Activated CD8-positive, alpha-beta memory T cell treated with anti-CD3 and anti-CD28 coated beads, Interleukin-2, amount 50 U/mL, for 4 hours (primary cell): ENCODE results near the gene ARID1B.
A peak's percentile ranks its signal among the peaks of the same experiment; 100 is the strongest.

Experiments used
- DNase-seq: peaks from one replicate; pipeline ENCODE4 v3.0.0-alpha.2; 2020

ARID1B gene

DNA sequence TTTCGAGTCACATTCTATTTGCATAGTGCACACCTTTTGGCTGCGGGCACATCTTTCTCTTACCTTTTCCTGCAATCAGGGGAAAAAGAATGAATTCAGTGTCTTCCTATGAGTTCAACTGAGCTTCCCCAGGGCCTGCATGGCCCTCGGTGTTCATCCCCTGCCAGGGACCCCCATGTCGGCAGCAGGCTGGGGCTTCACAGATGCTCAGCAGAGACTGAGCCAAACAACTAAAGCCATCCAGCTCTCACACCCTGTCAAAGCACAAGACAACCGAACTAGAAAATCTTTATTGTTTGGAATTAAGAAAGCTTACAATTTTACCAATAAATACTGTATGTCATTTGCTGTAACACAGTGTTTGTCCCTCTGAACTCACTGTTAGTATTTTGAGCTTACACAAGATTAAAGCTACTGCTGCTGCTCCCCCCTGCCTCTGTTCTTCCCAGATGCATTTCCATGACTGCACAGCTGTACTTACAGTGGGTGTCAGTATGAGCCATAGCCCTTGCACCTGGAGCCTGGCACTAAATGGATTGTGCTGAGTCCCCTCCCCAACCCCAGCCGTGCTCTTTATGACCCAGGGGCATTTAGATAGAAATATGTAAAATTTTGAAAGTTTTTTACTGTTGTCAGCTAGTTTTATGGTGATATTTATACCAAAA, 340.4 kb downstream of the ARID1B start:
- no peak for DNase-seq

DNA sequence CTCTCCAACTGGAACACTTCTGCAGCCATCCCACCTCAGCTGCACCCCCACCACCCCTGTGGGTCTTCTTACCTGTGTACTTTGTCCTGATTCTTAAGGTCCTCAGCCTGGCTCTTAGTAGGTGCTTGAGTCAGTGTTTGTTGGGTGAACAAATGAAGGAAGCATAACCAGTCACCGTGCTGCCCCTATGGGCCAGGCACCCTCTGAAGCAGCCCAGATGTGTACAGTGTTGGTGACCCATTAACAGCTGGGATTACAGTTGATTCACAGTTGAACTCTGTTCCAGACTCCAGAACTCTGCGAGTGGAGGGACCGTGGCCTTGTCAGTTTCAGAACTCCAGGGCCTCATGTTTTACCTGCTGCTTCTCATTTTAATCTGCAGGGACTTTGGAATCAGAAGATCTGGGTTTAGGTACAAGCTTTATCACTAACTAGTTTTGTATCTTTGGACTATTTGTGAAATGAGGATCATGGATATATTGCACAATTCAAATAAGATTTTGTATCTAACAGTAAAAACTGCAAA, 342.4 kb downstream of the ARID1B start:
- no peak for DNase-seq

DNA sequence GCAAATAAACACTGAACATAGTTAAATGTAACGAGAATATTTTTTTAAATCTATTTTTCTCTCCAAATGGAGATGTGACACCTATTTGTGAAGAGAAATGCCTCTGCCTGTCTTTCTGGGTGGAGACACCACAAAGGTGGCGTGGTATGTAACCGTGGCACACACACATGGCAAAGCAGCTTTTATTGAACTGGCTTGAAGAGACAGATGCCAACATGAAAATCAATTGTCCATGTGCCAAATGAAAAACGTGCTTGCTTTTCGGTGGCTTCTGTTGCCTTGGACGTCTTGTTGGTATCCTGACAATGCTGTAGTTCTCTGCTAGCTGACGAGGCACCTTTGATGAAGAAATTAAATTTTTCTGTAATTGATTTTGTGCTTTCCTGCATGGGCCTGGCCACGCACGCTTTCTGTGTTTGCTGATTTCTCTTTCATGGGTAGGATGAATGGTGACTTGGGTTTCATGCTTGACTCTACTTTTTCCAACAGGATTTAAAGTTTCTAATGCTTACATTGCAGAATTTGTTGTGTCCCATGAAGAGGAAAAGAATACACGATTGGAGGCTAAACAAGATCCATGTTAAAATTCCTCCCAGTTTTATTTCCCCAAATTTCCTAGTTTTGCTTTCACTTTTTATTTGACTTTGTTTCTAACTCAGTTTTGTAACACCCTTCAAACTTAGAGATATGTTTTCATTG, 343.5 kb downstream of the ARID1B start:
- no peak for DNase-seq

DNA sequence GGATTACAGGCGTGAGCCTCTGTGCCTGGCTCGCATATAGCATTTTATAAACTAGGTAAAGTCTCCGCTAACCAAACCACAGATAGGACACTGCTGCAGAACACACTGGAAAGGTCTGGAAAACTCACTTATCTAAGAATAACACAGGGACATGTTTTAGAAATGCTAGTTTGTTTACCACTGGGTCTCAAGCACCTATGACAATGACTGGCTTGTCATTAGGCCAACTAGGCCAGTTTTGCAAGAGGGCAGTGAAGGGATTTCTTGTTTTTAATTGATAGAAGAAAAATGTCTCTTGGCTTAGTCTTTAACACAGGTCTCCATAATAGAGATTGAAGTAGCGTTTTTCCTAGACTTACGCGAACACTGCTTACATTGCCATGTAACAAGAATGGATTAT, 344.7 kb downstream of the ARID1B start:
- no peak for DNase-seq

- DNase-seq: no peak
Observed at GRCh38 chr6:157123234-157123633, 346.1 kb downstream of the ARID1B start.

GRCh38 chr6:157124485-157125254, 347.5 kb downstream of the ARID1B start:
- no peak for DNase-seq

GRCh38 chr6:157125531-157125930, 348.4 kb downstream of the ARID1B start:
- no peak for DNase-seq

DNA sequence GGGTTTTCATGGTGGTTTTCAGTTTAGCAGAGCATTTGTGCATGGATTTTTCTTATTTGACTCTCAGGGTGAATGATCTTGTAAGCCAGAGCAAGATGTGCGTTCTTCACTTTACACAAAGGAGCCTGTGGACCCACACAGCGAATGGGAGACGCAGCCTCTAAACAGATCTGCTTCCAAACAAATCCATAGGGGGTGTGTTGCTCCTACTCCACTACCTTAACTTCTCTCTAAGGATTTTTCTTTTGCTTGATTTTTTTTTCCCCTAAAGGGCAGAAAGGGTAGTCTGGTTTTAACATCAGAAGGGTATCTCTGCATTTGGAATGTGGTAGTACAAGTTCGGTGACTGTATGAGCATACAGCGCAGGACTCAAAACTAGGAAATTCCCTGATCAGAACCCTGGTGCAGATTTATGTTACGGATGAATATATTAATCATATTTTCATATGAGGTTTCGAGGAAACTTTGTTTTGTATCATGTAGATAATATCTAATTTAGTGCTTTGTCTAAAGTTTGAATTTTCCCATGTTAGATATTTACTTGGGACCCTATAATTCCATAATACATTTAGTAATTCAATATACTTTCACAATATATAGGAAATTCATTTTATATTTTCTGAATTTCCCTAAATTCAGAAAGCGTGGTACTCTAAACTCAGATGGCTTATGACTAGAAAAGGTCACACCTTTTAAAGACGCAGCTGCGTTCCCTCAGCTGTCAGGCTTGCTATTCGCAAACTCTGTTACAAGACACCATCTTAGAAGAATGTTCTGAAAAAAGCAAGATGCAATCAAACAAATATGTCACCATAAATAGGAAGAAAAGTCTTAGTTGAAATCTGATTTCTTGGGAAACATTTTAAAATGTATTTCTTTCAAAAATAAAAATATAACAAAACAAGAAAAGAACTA, 349.3 kb downstream of the ARID1B start:
- DNase-seq: no peak

GRCh38 chr6:157128235-157128775, 351.1 kb downstream of the ARID1B start:
- no peak for DNase-seq

DNA sequence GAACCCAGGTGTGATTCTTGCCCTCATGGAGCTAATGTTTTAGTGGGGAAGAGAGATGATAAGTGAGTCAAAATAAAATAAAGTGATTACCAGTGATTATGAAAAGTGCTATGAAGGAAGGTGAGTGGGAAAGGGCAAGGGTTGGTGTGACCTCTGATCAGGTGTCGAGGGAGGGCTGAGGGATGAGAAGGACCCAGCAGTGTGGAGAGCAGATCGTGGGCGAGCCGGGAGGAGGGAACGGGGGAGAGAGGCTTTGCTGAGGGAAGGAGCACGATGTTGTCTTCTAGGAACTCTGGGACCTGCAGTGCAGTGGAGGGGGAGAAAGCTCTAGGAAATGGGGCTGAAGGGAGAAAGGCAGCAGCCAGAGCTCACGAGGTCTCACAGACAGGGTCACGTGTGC, 354.1 kb downstream of the ARID1B start:
- DNase-seq: no peak

DNA sequence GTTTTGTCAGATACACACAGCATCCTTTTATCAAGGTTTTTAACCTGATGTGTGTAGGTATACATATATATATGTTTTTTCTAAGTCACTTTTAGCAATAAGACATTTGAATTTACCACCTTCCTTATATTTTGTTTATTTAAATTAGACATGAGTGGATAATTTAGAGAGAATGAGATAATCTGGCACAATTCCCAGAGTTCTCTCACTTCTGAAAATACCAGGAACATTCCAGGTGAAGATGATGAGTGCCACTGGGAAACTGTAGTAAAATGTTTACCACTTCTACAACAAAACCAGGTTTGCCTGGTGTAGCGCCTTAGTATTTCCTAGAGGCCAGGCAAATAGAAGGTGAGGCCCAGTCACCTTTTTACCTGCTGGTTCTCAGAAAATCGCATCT, 356.7 kb downstream of the ARID1B start:
- DNase-seq: no peak

- DNase-seq: no peak
Observed at GRCh38 chr6:157134402-157135047, 357.3 kb downstream of the ARID1B start.

GRCh38 chr6:157135691-157136090, 358.5 kb downstream of the ARID1B start:
- no peak for DNase-seq

DNA sequence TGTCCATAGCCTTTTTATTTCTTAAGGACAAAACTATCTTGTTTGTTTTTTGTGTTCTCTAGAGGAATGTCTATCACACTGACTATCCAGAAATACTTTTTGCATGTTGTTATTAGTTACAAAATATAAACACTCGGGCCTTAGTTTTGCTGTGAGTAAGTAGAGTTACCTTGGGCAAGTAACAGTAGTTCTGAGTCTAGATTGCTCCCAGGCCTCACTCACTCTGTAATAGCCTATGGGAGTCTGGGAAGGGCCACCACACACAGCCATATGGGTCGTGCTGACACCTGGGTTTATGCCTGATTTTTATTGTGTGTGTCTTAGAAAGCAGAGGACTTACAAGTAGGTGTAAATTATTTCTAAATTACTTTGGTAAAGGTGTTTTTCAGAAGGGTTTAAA, 360.3 kb downstream of the ARID1B start:
- no peak for DNase-seq

DNA sequence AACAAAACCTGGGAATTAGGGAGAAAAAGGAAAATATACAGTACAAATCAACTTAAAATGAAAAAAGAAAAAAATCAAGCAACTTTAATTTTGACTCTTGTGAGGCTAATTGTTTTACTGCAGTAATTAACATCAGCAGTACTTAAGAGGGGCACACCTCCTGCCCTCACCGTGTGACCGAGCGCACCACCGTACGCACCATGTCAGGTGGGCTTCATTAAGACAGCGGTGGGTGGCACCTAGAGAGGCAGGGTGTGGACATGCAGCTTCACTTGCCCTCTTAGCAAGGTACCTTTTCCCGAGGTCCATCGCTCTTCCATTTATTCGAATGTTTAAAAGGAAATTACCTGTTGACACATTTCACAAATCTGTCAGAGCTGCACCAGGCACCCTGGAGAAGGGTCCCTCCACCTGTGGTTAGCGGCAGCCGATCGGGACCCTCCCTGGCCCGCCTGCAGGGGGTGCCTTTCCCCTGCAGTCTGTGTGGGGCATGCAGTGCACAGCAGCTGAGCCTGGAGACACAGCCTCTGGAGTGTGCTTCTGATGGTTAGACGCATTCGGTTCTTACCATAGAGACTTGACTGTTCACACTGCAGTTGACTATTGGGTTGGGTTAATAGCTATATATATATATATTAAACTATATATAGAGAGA, 362.0 kb downstream of the ARID1B start:
- no peak for DNase-seq

GRCh38 chr6:157143171-157143889, 366.2 kb downstream of the ARID1B start:
- DNase-seq: peak; percentile 23

DNA sequence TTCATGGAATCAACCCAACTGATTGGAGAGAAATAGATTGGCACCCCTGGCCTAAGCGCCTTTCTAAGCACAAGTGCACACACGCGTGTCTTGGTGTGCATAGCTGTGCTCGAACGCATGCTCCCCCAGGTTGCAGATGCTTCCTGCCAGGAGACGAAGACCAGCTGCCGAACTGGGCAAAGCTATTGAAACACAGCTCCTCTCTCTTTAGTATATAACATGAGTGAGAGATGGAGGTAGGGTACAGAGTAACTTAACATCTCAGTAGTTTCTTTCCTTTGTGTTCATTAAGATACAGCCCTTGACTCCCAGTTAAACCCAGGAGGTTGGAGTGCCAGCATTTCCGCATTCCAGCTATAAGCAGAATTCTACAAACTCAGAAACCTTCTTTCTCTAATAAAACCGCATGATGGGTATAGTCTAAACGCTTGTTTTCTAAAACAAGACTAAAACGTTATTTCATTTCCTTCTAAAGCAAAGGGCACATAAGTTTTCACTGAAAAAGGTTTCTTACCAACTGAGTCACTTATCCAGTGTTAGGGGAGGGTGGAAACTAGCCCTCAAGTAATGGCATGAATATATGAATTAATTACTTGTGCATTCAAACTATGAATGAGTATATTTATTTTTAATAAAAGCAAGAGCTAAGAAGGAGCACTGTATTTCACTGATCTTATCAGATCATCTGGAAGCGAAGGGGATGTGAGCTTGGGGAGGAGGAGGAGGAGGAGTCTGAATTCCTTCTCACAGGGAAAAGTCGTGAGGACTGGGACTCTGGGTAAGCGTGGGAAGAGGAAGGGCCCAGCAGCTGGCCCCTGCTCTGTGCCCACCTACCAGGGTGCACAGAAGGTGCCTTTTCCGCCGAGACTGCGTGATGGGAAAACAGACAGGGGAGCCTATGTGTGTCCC, 367.0 kb downstream of the ARID1B start:
- DNase-seq: no peak

GRCh38 chr6:157144859-157145568, 367.8 kb downstream of the ARID1B start:
- DNase-seq: no peak
